Endothelial cell of umbilical vein (primary cell): ENCODE measurements around the gene ZNF697. TPM values are rescaled to one million over a fixed set of nuclear protein-coding genes. Genes with fewer than 3 reads are reported as not detected.
"Not testable (repeated sequence)": the region's sequence is repeated elsewhere in the genome, so short reads cannot be mapped to it uniquely, and the experiment has no call there.

Experiments
- BruUV-seq: library from RNA; stranded (reverse); fragments of 400-500 nt; replicated peaks from 2 replicates; lab custom pipeline; 2021; lab: Mats Ljungman, UMichigan
- CTCF ChIA-PET: fragments of 300-600, 350-600 bp; sonication (Branson Sonifier 250); formaldehyde crosslinking; loops from one replicate; lab custom pipeline; 2021; ENCODE audit warnings: antibody characterized with exemption, inconsistent platforms; lab: Charles Lee
- POLR2A ChIA-PET: fragments of 300-600, 350-600 bp; sonication (Branson Sonifier 250); formaldehyde crosslinking; loops from one replicate; lab custom pipeline; 2021; ENCODE audit warnings: antibody characterized with exemption, inconsistent platforms; lab: Charles Lee
- DNase-seq: peaks from one replicate; pipeline ENCODE4 v3.0.0-alpha.2; 2011; ENCODE audit warnings: low read depth, low spot score
- FAIRE-seq: peaks from 2 replicates; lab custom pipeline; 2011; peaks lifted over from hg19 to GRCh38; lab: Jason Lieb, UNC
- H2AFZ ChIP-seq: 2 replicates; pipeline ENCODE4 v1.6.0; 2012; ENCODE audit warnings: low read depth, low read length, control low read depth, inconsistent platforms
- H3K27ac ChIP-seq: 2 replicates; pipeline ENCODE4 v1.5.1; 2011; ENCODE audit warnings: low read depth, mild to moderate bottlenecking, control low read depth, low read length, moderate library complexity; ENCODE audit not compliant: insufficient read depth
- H3K27me3 ChIP-seq, 2 experiments: 2 replicates each; pipeline versions ENCODE4 v1.6.0 to v1.6.1; 2011; ENCODE audit warnings: low read length in 2 of 2, mixed read lengths in 1 of 2; ENCODE audit not compliant: control insufficient read depth in 2 of 2, insufficient read depth in 2 of 2
- H3K36me3 ChIP-seq, 2 experiments: 2 replicates in 1 of 2; 3 replicates in 1 of 2; pipeline ENCODE4 v1.5.1; 2011; ENCODE audit warnings: low read length in 2 of 2, mild to moderate bottlenecking in 1 of 2, moderate library complexity in 1 of 2; ENCODE audit not compliant: control insufficient read depth in 2 of 2, insufficient read depth in 2 of 2; ENCODE audit errors: extremely low read depth in 1 of 2
- H3K4me1 ChIP-seq: 3 replicates; pipeline ENCODE4 v1.5.1; 2011; ENCODE audit warnings: mild to moderate bottlenecking, low read length; ENCODE audit not compliant: control insufficient read depth, insufficient read depth; ENCODE audit errors: extremely low read depth
- H3K4me2 ChIP-seq: 2 replicates; pipeline ENCODE4 v1.6.1; 2011; ENCODE audit warnings: low read length, control low read depth, mixed read lengths; ENCODE audit not compliant: insufficient read depth
- H3K4me3 ChIP-seq, 3 experiments: fragments of 200-600 bp in 1 of 3; sonication (generic), shearing (Covaris generic) in 1 of 3; replicated peaks in 1 of 3; 2 replicates each; pipeline ENCODE4 v1.5.1; 2011 to 2016; ENCODE audit warnings: control low read depth in 3 of 3, low read length in 3 of 3, mild to moderate bottlenecking in 2 of 3, inconsistent platforms in 1 of 3, low read depth in 1 of 3, moderate library complexity in 1 of 3; ENCODE audit not compliant: insufficient read depth in 1 of 3
- H3K79me2 ChIP-seq: 2 replicates; pipeline ENCODE4 v1.6.0; 2012; ENCODE audit warnings: low read length, inconsistent platforms; ENCODE audit not compliant: control insufficient read depth, insufficient read depth
- H3K9ac ChIP-seq: replicated peaks from 2 replicates; pipeline ENCODE3; 2011; ENCODE audit warnings: low read length, control low read depth; ENCODE audit not compliant: insufficient read depth; ENCODE audit errors: extremely low read depth
- H3K9me1 ChIP-seq: replicated peaks from 3 replicates; pipeline ENCODE4 v1.6.0; 2011; ENCODE audit warnings: mild to moderate bottlenecking, low read length; ENCODE audit not compliant: control insufficient read depth, insufficient read depth; ENCODE audit errors: extremely low read depth
- H3K9me3 ChIP-seq: replicated peaks from 2 replicates; pipeline ENCODE4 v1.5.1; 2012; ENCODE audit warnings: low read length, inconsistent platforms; ENCODE audit not compliant: control insufficient read depth, insufficient read depth
- H4K20me1 ChIP-seq: replicated peaks from 2 replicates; pipeline ENCODE3; 2011; ENCODE audit warnings: mild to moderate bottlenecking, low read length; ENCODE audit not compliant: control insufficient read depth, insufficient read depth; ENCODE audit errors: extremely low read depth
- EZH2 ChIP-seq: IDR thresholded peaks from 2 replicates; pipeline ENCODE4 v1.6.1; 2012; ENCODE audit warnings: borderline replicate concordance, low read depth, mild to moderate bottlenecking, moderate library complexity, low read length, inconsistent platforms; ENCODE audit not compliant: severe bottlenecking
- FOS ChIP-seq: IDR thresholded peaks from 2 replicates; pipeline ENCODE4 v1.6.1; 2011; ENCODE audit warnings: mild to moderate bottlenecking, low read length, moderate library complexity, borderline replicate concordance; ENCODE audit not compliant: insufficient read depth
- GATA2 ChIP-seq: IDR thresholded peaks from 2 replicates; pipeline ENCODE4 v1.7.0; 2011; ENCODE audit warnings: low read depth, mild to moderate bottlenecking, moderate library complexity, mixed read lengths, low read length; ENCODE audit not compliant: insufficient read length, insufficient read depth
- JUN ChIP-seq: IDR thresholded peaks from 2 replicates; pipeline ENCODE4 v1.6.1; 2011; ENCODE audit warnings: borderline replicate concordance, low read depth; ENCODE audit not compliant: insufficient read length, insufficient read depth
- MYC ChIP-seq: IDR thresholded peaks from one replicate; pipeline ENCODE4 v1.6.1; 2011; ENCODE audit warnings: mild to moderate bottlenecking, low read depth, low read length
- POLR2A ChIP-seq: IDR thresholded peaks from 2 replicates; pipeline ENCODE4 v1.6.1; 2012; ENCODE audit warnings: low read depth, mild to moderate bottlenecking, control low read depth, low read length
- POLR2AphosphoS5 ChIP-seq: IDR thresholded peaks from 2 replicates; pipeline ENCODE4 v1.6.1; 2012; ENCODE audit warnings: low read depth, mild to moderate bottlenecking, control low read depth, low read length, moderate library complexity; ENCODE audit not compliant: insufficient read depth
- dilution Hi-C: fragments of 300-500 bp; cut with MboI; formaldehyde crosslinking; loops from one replicate; pipeline ENCODE4 v1.15.0; 2019; ENCODE audit warnings: low sequenced_read_pairs; ENCODE audit not compliant: extremely low pct_ligation_motif_present
- intact Hi-C: fragments of 100-400 bp; cut with micrococcal nuclease; formaldehyde crosslinking; loops from one replicate; pipeline ENCODE4 v1.10.0; 2022
- polyA plus RNA-seq, 4 experiments: library from polyadenylated mRNA; depleted of rRNA in 3 of 4; stranded (reverse) in 3 of 4; unstranded in 1 of 4; fragments of >200 nt; gene quantifications; 2 replicates each; pipeline versions ENCODE4 v1.2.1 to v1.2.3, GENCODE V29; 2011 to 2012; ENCODE audit warnings: missing spikeins in 1 of 4
- total RNA-seq: library from RNA; stranded (reverse); gene quantifications from 2 replicates; pipeline ENCODE4 v1.2.3, GENCODE V29; 2021
- TF ChIP-seq, protein P1 (sequence below), 2 donors: IDR thresholded peaks; 1 replicate in 1 of 2; 2 replicates in 1 of 2; pipeline ENCODE4 v1.5.1; 2011; ENCODE audit warnings: low read length in 2 of 2, mild to moderate bottlenecking in 2 of 2, moderate library complexity in 2 of 2, control low read depth in 1 of 2, inconsistent platforms in 1 of 2, low read depth in 1 of 2; ENCODE audit not compliant: insufficient read depth in 1 of 2; ENCODE audit errors: extremely low read depth in 1 of 2
- TF ChIP-seq, protein P2 (sequence below): IDR thresholded peaks from 2 replicates; pipeline ENCODE4 v1.6.1; 2011; ENCODE audit not compliant: insufficient read depth, insufficient read length

The ZNF697 gene
- total and polyA plus RNA-seq, 2 donors (not counting 3 experiments of a cell fraction or from before 2014, with no cell fraction given), result 6.2 to 14.1 TPM

DNA sequence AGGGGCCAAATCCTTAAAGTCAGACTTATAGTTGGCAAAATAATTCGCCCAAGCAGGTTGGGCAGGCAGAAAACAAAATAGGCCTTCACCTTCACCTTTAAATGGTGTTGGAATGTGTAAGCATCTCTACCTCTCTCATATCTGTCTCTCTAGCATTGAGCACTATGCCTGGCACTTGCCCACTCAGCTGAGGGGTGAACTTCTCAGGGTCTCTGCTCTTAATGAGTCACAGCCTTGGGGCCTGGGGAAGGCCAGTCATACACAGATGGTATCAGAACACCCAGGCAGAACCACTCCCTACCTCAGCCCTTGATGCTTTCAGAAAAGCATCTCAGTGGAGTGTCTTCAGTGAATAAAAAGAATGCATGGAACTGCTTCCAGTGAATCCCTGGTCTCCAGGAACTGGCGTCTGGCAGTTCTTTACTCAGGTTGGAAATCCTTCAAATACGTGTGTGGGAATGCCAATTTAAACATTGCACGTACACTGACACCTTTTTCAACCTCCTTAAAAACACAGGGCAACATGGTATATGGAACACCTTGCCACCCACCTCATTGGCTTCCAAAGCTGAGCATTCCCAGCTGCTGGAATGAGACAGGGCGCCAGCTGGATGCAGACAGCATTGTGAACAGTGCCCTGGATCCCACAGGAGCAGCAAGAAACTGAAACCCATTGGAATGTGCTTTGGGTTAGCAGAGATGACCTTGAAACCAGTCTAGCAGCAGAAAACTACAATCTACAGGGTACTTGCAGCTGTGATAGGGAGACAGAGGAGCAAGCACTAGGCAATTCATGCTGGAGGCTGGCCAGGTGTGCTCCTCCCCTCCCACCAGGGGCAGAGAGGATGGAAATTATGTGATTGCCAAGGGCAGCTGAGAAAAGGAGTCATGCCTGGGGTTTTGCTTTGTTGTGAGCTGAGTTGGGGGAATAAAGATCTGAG lies 30.0 kb downstream of the ZNF697 start:
- H3K27me3 ChIP-seq, result no peaks in the 10 kb centered on the region
- H2AFZ ChIP-seq, result no peak overlapping the region
- no peak overlapping the region for H3K4me3 ChIP-seq
- CTCF ChIA-PET, result interaction anchor here (1.4 to 6.0 kb wide), 4 partner anchors 18 to 46 kb away, joined by 3 to 39 read pairs (median 8); partner anchors contain the start of gene ZNF697
- no peak overlapping the region for H3K4me2 ChIP-seq
- H3K79me2 ChIP-seq, result peaks cover 5% of the 10 kb centered on the region
- BruUV-seq, result no TSS peak
- POLR2A ChIA-PET, result interaction anchor here (1.6 kb wide), 1 partner anchor 30 kb away, joined by 9 read pairs; the partner anchor contains the start of gene ZNF697
- no peak overlapping the region for H3K27ac ChIP-seq
- no peak overlapping the region for H3K9ac ChIP-seq
- intact Hi-C loops, result loop anchor here (10.0 kb wide), 1 partner anchor 257 kb away; no protein-coding TSS in a partner anchor
- no peaks in the 10 kb centered on the region for H3K9me1 ChIP-seq
- dilution Hi-C loops, result no loop called here
- H3K4me1 ChIP-seq, result no peaks in the 10 kb centered on the region
- no peak for FAIRE-seq
- no peak for TF ChIP-seq POLR2AphosphoS5
- TF ChIP-seq MYC, result no peak
- no peak for TF ChIP-seq POLR2A
- TF ChIP-seq, protein P1, sequence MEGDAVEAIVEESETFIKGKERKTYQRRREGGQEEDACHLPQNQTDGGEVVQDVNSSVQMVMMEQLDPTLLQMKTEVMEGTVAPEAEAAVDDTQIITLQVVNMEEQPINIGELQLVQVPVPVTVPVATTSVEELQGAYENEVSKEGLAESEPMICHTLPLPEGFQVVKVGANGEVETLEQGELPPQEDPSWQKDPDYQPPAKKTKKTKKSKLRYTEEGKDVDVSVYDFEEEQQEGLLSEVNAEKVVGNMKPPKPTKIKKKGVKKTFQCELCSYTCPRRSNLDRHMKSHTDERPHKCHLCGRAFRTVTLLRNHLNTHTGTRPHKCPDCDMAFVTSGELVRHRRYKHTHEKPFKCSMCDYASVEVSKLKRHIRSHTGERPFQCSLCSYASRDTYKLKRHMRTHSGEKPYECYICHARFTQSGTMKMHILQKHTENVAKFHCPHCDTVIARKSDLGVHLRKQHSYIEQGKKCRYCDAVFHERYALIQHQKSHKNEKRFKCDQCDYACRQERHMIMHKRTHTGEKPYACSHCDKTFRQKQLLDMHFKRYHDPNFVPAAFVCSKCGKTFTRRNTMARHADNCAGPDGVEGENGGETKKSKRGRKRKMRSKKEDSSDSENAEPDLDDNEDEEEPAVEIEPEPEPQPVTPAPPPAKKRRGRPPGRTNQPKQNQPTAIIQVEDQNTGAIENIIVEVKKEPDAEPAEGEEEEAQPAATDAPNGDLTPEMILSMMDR (IDR thresholded peaks at IDR 0.05; ENCODE audit: extremely low read depth in 1 of 2, insufficient read depth in 1 of 2, low read depth in 1 of 2, low read length in 2 of 2), result no peak
- no peak for TF ChIP-seq GATA2
- TF ChIP-seq, protein P2, sequence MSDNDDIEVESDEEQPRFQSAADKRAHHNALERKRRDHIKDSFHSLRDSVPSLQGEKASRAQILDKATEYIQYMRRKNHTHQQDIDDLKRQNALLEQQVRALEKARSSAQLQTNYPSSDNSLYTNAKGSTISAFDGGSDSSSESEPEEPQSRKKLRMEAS, result no peak
- TF ChIP-seq JUN, result no peak
- no peak for TF ChIP-seq FOS
- no peak for TF ChIP-seq EZH2
- peaks cover 6 to 8% of the 10 kb centered on the region in 2 experiments for H3K36me3 ChIP-seq
- no peak for DNase-seq
- H4K20me1 ChIP-seq, result no peaks in the 10 kb centered on the region
- H3K9me3 ChIP-seq, result no peaks in the 10 kb centered on the region

DNA sequence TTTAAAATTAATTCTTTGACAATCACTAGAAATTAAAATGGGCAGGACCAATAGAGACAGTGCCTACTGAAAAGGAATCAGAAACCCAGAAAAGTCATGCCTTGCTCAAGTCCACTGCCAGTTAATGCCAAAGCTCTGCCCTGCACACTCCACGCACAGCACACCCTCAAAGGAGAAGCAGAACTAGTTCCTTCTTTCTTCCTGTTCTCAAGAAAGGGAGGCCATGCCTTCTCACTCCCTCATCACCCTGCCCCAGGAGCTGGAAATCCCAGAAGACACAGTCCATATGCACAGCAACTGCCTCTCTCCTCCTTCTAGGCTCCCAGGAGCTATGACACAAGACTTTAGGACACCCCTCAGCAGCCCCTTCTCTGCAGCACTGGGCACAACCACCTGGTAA lies 31.3 kb downstream of the ZNF697 start:
- H2AFZ ChIP-seq, H3K9me1 ChIP-seq, FAIRE-seq, H3K36me3 ChIP-seq, H3K79me2 ChIP-seq, BruUV-seq, H3K27ac ChIP-seq, H3K9ac ChIP-seq, H3K4me3 ChIP-seq, H3K4me2 ChIP-seq, POLR2A ChIA-PET, dilution Hi-C loops, DNase-seq, H4K20me1 ChIP-seq, H3K4me1 ChIP-seq, H3K27me3 ChIP-seq, H3K9me3 ChIP-seq: not testable (repeated sequence)
- CTCF ChIA-PET, result interaction anchor here (1.4 to 4.8 kb wide), 5 partner anchors 19 to 58 kb away, joined by 3 to 141 read pairs (median 59); partner anchors contain the start of gene ZNF697
- intact Hi-C loops, result loop anchor here (10.0 kb wide), 1 partner anchor 258 kb away; no protein-coding TSS in a partner anchor
